K562 (cell line): ENCODE results near the gene TMEM208.

ENCODE experiments used
- NFXL1 ChIP-seq: fragments of 450-650 bp; formaldehyde crosslinking; IDR thresholded peaks from 2 replicates; pipeline ENCODE4 v1.4.0; 2021; ENCODE audit warnings: mild to moderate bottlenecking
- NFYB ChIP-seq: IDR thresholded peaks from 2 replicates; pipeline ENCODE4 v1.6.1; 2011; ENCODE audit warnings: mild to moderate bottlenecking, moderate library complexity; ENCODE audit not compliant: insufficient read length; ENCODE audit errors: extremely low read depth
- RB1 ChIP-seq: fragments of 450-650 bp; IDR thresholded peaks from 2 replicates; pipeline ENCODE4 v1.6.1; 2017; ENCODE audit warnings: low read depth, mild to moderate bottlenecking
- TARDBP ChIP-seq: fragments of 450-650 bp; IDR thresholded peaks from 2 replicates; pipeline ENCODE4 v1.6.1; 2016
- ZFX ChIP-seq: sonication (generic); formaldehyde crosslinking; IDR thresholded peaks from 2 replicates; pipeline ENCODE4 v1.8.0; 2022; ENCODE audit warnings: mild to moderate bottlenecking, missing genetic modification reagents, moderate library complexity
- ZKSCAN1 ChIP-seq: fragments of 150-350 bp; IDR thresholded peaks from 2 replicates; pipeline ENCODE4 v1.6.1; 2016; ENCODE audit warnings: low read depth, low read length
- TF ChIP-seq, protein P1 (sequence below): fragments of 250-450 bp; sonication (Bioruptor Pico); IDR thresholded peaks from 2 replicates; pipeline ENCODE4 v1.5.0; 2021
- TF ChIP-seq, protein P2 (sequence below), 3 experiments: IDR thresholded peaks in 2 of 3; conservative IDR thresholded peaks in 1 of 3; 2 replicates each; pipeline ENCODE4 v1.5.1; 2011 to 2012; ENCODE audit warnings: low read length in 3 of 3, mild to moderate bottlenecking in 3 of 3, control low read depth in 2 of 3, improper control_type of control experiment in 1 of 3, inconsistent platforms in 1 of 3, low read depth in 1 of 3, mixed read lengths in 1 of 3, moderate library complexity in 1 of 3; ENCODE audit not compliant: insufficient read depth in 2 of 3

DNA sequence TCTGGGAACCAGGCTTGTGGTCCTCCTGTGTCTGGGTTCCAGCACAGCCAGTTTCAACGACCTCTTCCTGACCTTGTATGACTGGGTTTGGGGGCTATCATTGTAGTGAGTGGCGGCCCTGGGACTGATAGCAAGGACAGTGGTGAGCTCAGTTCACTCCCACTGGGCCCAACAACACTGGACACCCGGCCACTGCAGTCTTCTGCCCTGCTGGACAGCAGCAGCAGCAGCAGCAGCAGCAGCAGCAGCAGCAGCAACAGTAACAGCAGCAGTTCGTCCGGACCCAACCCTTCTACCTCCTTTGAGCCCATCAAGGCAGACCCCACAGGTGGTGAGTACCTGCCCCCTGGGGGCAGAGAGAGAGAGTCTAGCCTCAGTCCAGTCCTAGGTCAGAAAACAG is 31.3 kb upstream of the TMEM208 start:
- TF ChIP-seq ZFX = no peak
- TF ChIP-seq, protein P1, sequence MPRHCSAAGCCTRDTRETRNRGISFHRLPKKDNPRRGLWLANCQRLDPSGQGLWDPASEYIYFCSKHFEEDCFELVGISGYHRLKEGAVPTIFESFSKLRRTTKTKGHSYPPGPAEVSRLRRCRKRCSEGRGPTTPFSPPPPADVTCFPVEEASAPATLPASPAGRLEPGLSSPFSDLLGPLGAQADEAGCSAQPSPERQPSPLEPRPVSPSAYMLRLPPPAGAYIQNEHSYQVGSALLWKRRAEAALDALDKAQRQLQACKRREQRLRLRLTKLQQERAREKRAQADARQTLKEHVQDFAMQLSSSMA = no peak
- no peak for TF ChIP-seq TARDBP
- TF ChIP-seq, protein P2, sequence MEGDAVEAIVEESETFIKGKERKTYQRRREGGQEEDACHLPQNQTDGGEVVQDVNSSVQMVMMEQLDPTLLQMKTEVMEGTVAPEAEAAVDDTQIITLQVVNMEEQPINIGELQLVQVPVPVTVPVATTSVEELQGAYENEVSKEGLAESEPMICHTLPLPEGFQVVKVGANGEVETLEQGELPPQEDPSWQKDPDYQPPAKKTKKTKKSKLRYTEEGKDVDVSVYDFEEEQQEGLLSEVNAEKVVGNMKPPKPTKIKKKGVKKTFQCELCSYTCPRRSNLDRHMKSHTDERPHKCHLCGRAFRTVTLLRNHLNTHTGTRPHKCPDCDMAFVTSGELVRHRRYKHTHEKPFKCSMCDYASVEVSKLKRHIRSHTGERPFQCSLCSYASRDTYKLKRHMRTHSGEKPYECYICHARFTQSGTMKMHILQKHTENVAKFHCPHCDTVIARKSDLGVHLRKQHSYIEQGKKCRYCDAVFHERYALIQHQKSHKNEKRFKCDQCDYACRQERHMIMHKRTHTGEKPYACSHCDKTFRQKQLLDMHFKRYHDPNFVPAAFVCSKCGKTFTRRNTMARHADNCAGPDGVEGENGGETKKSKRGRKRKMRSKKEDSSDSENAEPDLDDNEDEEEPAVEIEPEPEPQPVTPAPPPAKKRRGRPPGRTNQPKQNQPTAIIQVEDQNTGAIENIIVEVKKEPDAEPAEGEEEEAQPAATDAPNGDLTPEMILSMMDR (IDR thresholded peaks at IDR 0.05 in 2 of 3, conservative IDR thresholded peaks at IDR 0.05 in 1 of 3; ENCODE audit: insufficient read depth in 2 of 3, low read depth in 1 of 3, low read length in 3 of 3) = no peak
- no peak for TF ChIP-seq ZKSCAN1
- no peak for TF ChIP-seq NFYB
- no peak for TF ChIP-seq NFXL1 (CRISPR knock-in tag)
- no peak for TF ChIP-seq RB1
